ENCODE data around the gene DCD. TPM values are rescaled to one million over a fixed set of nuclear protein-coding genes. Genes with fewer than 3 reads are reported as not detected.

The DCD gene
- total and polyA plus RNA-seq, 4 donors: not detected

- no peaks in the 10 kb centered on the region for H3K4me1 ChIP-seq (ENCODE audit: control insufficient read depth in 1 of 2, insufficient read depth in 2 of 2, low read length in 2 of 2)
- H3K9me3 ChIP-seq (ENCODE audit: control insufficient read depth, low read length): peaks cover 1% of the 10 kb centered on the region
- no peak for ATAC-seq (ENCODE audit: low FRiP score)
- no peak for DNase-seq
- intact Hi-C loops (cut with DNase I): no loop called here
- no peaks in the 10 kb centered on the region for H3K36me3 ChIP-seq (ENCODE audit: control insufficient read depth in 1 of 2, insufficient read depth in 2 of 2, low read length in 1 of 2)
- H3K4me3 ChIP-seq (ENCODE audit: low read length in 2 of 2): no peak overlapping the region
- H3K27me3 ChIP-seq (ENCODE audit: control insufficient read depth in 1 of 2, insufficient read depth in 2 of 2, low read length in 1 of 2): peaks cover 0 to 3% of the 10 kb centered on the region in 2 donors
- H3K27ac ChIP-seq (ENCODE audit: low read depth in 1 of 2, low read length in 2 of 2): no peak overlapping the region
Measured at GRCh38 chr12:54625598-54625997, 22.6 kb downstream of the DCD start.

- Histone ChIP-seq H3K4me1 (ENCODE audit: control insufficient read depth in 1 of 2, insufficient read depth in 2 of 2, low read length in 2 of 2) (no peaks in the 10 kb centered on the region), H3K27ac (ENCODE audit: low read depth in 1 of 2, low read length in 2 of 2) (no peak overlapping the region), H3K9me3 (ENCODE audit: control insufficient read depth, low read length) (peaks cover 1% of the 10 kb centered on the region), H3K36me3 (ENCODE audit: control insufficient read depth in 1 of 2, insufficient read depth in 2 of 2, low read length in 1 of 2) (no peaks in the 10 kb centered on the region), H3K27me3 (ENCODE audit: control insufficient read depth in 1 of 2, insufficient read depth in 2 of 2, low read length in 1 of 2) (peaks cover 0 to 3% of the 10 kb centered on the region in 2 donors), H3K4me3 (ENCODE audit: low read length in 2 of 2) (no peak overlapping the region)
- WGBS, 2 donors: 36 to 37% methylated on average over 5 of the region's 5 CpGs
- DNase-seq: no peak
- no peak for ATAC-seq (ENCODE audit: low FRiP score)
- intact Hi-C loops (cut with DNase I): no loop called here
Measured at GRCh38 chr12:54624315-54625279, 23.6 kb downstream of the DCD start.

- peaks cover 0 to 3% of the 10 kb centered on the region in 2 donors for H3K27me3 ChIP-seq (ENCODE audit: control insufficient read depth in 1 of 2, insufficient read depth in 2 of 2, low read length in 1 of 2)
- no peak overlapping the region for H3K27ac ChIP-seq (ENCODE audit: low read depth in 1 of 2, low read length in 2 of 2)
- DNase-seq (no peak), ATAC-seq (ENCODE audit: low FRiP score) (no peak)
- peaks cover 1% of the 10 kb centered on the region for H3K9me3 ChIP-seq (ENCODE audit: control insufficient read depth, low read length)
- no peaks in the 10 kb centered on the region for H3K4me1 ChIP-seq (ENCODE audit: control insufficient read depth in 1 of 2, insufficient read depth in 2 of 2, low read length in 2 of 2)
- no peak overlapping the region for H3K4me3 ChIP-seq (ENCODE audit: low read length in 2 of 2)
- H3K36me3 ChIP-seq (ENCODE audit: control insufficient read depth in 1 of 2, insufficient read depth in 2 of 2, low read length in 1 of 2): no peaks in the 10 kb centered on the region
- intact Hi-C loops (cut with DNase I): no loop called here
Measured at GRCh38 chr12:54622463-54623183, 25.5 kb downstream of the DCD start.

GRCh38 chr12:54616933-54617680 lies 31.1 kb downstream of the DCD start:
- Histone ChIP-seq H3K27ac (ENCODE audit: low read depth in 1 of 2, low read length in 2 of 2) (no peak overlapping the region), H3K4me3 (ENCODE audit: low read length in 2 of 2) (no peak overlapping the region), H3K9me3 (ENCODE audit: control insufficient read depth, low read length) (no peaks in the 10 kb centered on the region), H3K27me3 (ENCODE audit: control insufficient read depth in 1 of 2, insufficient read depth in 2 of 2, low read length in 1 of 2) (no peaks in the 10 kb centered on the region), H3K36me3 (ENCODE audit: control insufficient read depth in 1 of 2, insufficient read depth in 2 of 2, low read length in 1 of 2) (no peaks in the 10 kb centered on the region), H3K4me1 (ENCODE audit: control insufficient read depth in 1 of 2, insufficient read depth in 2 of 2, low read length in 2 of 2) (no peaks in the 10 kb centered on the region)
- WGBS, 2 donors: 77 to 84% methylated on average over 6 of the region's 6 CpGs
- DNase-seq: no peak
- intact Hi-C loops (cut with DNase I): no loop called here
- ATAC-seq (ENCODE audit: low FRiP score): no peak

- no peak for DNase-seq
- Histone ChIP-seq H3K27ac (ENCODE audit: low read depth in 1 of 2, low read length in 2 of 2) (no peak overlapping the region), H3K27me3 (ENCODE audit: control insufficient read depth in 1 of 2, insufficient read depth in 2 of 2, low read length in 1 of 2) (no peaks in the 10 kb centered on the region), H3K9me3 (ENCODE audit: control insufficient read depth, low read length) (no peaks in the 10 kb centered on the region), H3K4me1 (ENCODE audit: control insufficient read depth in 1 of 2, insufficient read depth in 2 of 2, low read length in 2 of 2) (no peaks in the 10 kb centered on the region), H3K36me3 (ENCODE audit: control insufficient read depth in 1 of 2, insufficient read depth in 2 of 2, low read length in 1 of 2) (no peaks in the 10 kb centered on the region), H3K4me3 (ENCODE audit: low read length in 2 of 2) (no peak overlapping the region)
- no peak for ATAC-seq (ENCODE audit: low FRiP score)
- intact Hi-C loops (cut with DNase I): no loop called here
- 49 to 62% methylated on average over 1 of the region's 1 CpG for WGBS, 2 donors
Measured at GRCh38 chr12:54612225-54612750, 35.9 kb downstream of the DCD start.

GRCh38 chr12:54611715-54612149 lies 36.4 kb downstream of the DCD start:
- Histone ChIP-seq H3K36me3 (ENCODE audit: control insufficient read depth in 1 of 2, insufficient read depth in 2 of 2, low read length in 1 of 2) (no peaks in the 10 kb centered on the region), H3K27me3 (ENCODE audit: control insufficient read depth in 1 of 2, insufficient read depth in 2 of 2, low read length in 1 of 2) (no peaks in the 10 kb centered on the region), H3K4me1 (ENCODE audit: control insufficient read depth in 1 of 2, insufficient read depth in 2 of 2, low read length in 2 of 2) (no peaks in the 10 kb centered on the region), H3K9me3 (ENCODE audit: control insufficient read depth, low read length) (no peaks in the 10 kb centered on the region), H3K27ac (ENCODE audit: low read depth in 1 of 2, low read length in 2 of 2) (no peak overlapping the region), H3K4me3 (ENCODE audit: low read length in 2 of 2) (no peak overlapping the region)
- DNase-seq (no peak), ATAC-seq (ENCODE audit: low FRiP score) (no peak)
- intact Hi-C loops (cut with DNase I): no loop called here
- 72 to 80% methylated on average over 3 of the region's 3 CpGs for WGBS, 2 donors

GRCh38 chr12:54608769-54609168 lies 39.4 kb downstream of the DCD start:
- intact Hi-C loops (cut with DNase I): no loop called here
- ATAC-seq (ENCODE audit: low FRiP score) (no peak), DNase-seq (no peak)
- H3K4me1 ChIP-seq (ENCODE audit: control insufficient read depth in 1 of 2, insufficient read depth in 2 of 2, low read length in 2 of 2): no peaks in the 10 kb centered on the region
- no peaks in the 10 kb centered on the region for H3K27me3 ChIP-seq (ENCODE audit: control insufficient read depth in 1 of 2, insufficient read depth in 2 of 2, low read length in 1 of 2)
- H3K4me3 ChIP-seq (ENCODE audit: low read length in 2 of 2): no peak overlapping the region
- WGBS, 2 donors: 88 to 91% methylated on average over 2 of the region's 2 CpGs
- no peak overlapping the region for H3K27ac ChIP-seq (ENCODE audit: low read depth in 1 of 2, low read length in 2 of 2)
- H3K36me3 ChIP-seq (ENCODE audit: control insufficient read depth in 1 of 2, insufficient read depth in 2 of 2, low read length in 1 of 2): no peaks in the 10 kb centered on the region
- no peaks in the 10 kb centered on the region for H3K9me3 ChIP-seq (ENCODE audit: control insufficient read depth, low read length)

GRCh38 chr12:54608156-54608555 lies 40.0 kb downstream of the DCD start:
- ATAC-seq (ENCODE audit: low FRiP score) (no peak), DNase-seq (no peak)
- WGBS, 2 donors: 55 to 65% methylated on average over 6 of the region's 6 CpGs
- H3K9me3 ChIP-seq (ENCODE audit: control insufficient read depth, low read length): no peaks in the 10 kb centered on the region
- intact Hi-C loops (cut with DNase I): no loop called here
- no peak overlapping the region for H3K4me3 ChIP-seq (ENCODE audit: low read length in 2 of 2)
- H3K27me3 ChIP-seq (ENCODE audit: control insufficient read depth in 1 of 2, insufficient read depth in 2 of 2, low read length in 1 of 2): no peaks in the 10 kb centered on the region
- no peaks in the 10 kb centered on the region for H3K36me3 ChIP-seq (ENCODE audit: control insufficient read depth in 1 of 2, insufficient read depth in 2 of 2, low read length in 1 of 2)
- no peaks in the 10 kb centered on the region for H3K4me1 ChIP-seq (ENCODE audit: control insufficient read depth in 1 of 2, insufficient read depth in 2 of 2, low read length in 2 of 2)
- H3K27ac ChIP-seq (ENCODE audit: low read depth in 1 of 2, low read length in 2 of 2): no peak overlapping the region
